H9 (cell line): ENCODE results near the gene GALNT2. TPM values are rescaled to one million over a fixed set of nuclear protein-coding genes. Genes with fewer than 3 reads are reported as not detected.

ENCODE experiments used
- DNase-seq: peaks from one replicate; pipeline ENCODE4 v3.0.0-alpha.2; 2017
- H2AFZ ChIP-seq: one replicate; pipeline ENCODE4 v1.6.1; 2013; ENCODE audit warnings: mild to moderate bottlenecking, low read length, control low read depth, moderate library complexity
- H2AK5ac ChIP-seq: 2 replicates; pipeline ENCODE4 v1.6.1; 2013; ENCODE audit warnings: low read length, control low read depth, mixed read lengths; ENCODE audit not compliant: insufficient read length
- H2BK120ac ChIP-seq: one replicate; pipeline ENCODE4 v1.6.1; 2013; ENCODE audit warnings: low read depth, mild to moderate bottlenecking, low read length, control low read depth, inconsistent platforms; ENCODE audit not compliant: poor library complexity, severe bottlenecking
- H2BK12ac ChIP-seq: 2 replicates; pipeline ENCODE4 v1.6.1; 2013; ENCODE audit warnings: low read length, control low read depth, mixed read lengths, low read depth; ENCODE audit not compliant: insufficient read length
- H2BK15ac ChIP-seq: 2 replicates; pipeline ENCODE4 v1.6.1; 2013; ENCODE audit warnings: low read depth, low read length, control low read depth
- H2BK20ac ChIP-seq: one replicate; pipeline ENCODE4 v1.6.1; 2013; ENCODE audit warnings: low read depth, mild to moderate bottlenecking, low read length, control low read depth, inconsistent platforms; ENCODE audit not compliant: poor library complexity, severe bottlenecking
- H2BK5ac ChIP-seq: 2 replicates; pipeline ENCODE4 v1.6.1; 2013; ENCODE audit warnings: low read length, control low read depth, mixed read lengths; ENCODE audit not compliant: insufficient read length
- H3K14ac ChIP-seq: 2 replicates; pipeline ENCODE4 v1.6.1; 2013; ENCODE audit warnings: low read length, control low read depth; ENCODE audit not compliant: insufficient read depth
- H3K18ac ChIP-seq: 2 replicates; pipeline ENCODE4 v1.6.1; 2013; ENCODE audit warnings: low read depth, mild to moderate bottlenecking, mixed read lengths, low read length, control low read depth; ENCODE audit not compliant: insufficient read length
- H3K23ac ChIP-seq: 2 replicates; pipeline ENCODE4 v1.6.1; 2013; ENCODE audit warnings: low read length, control low read depth, mixed read lengths, low read depth; ENCODE audit not compliant: insufficient read length
- H3K23me2 ChIP-seq: 2 replicates; pipeline ENCODE4 v1.6.1; 2013; ENCODE audit warnings: low read depth, mild to moderate bottlenecking, mixed read lengths, low read length, control low read depth; ENCODE audit not compliant: insufficient read length, poor library complexity, severe bottlenecking
- H3K27ac ChIP-seq: 2 replicates; pipeline ENCODE4 v1.5.1; 2013; ENCODE audit warnings: low read length, control low read depth, mixed read lengths, low read depth; ENCODE audit not compliant: insufficient read length
- H3K27me3 ChIP-seq: 2 replicates; pipeline ENCODE4 v1.6.1; 2013; ENCODE audit warnings: low read length, control low read depth, inconsistent platforms; ENCODE audit not compliant: insufficient read depth
- H3K4ac ChIP-seq: 2 replicates; pipeline ENCODE4 v1.6.1; 2013; ENCODE audit warnings: low read depth, mild to moderate bottlenecking, control low read depth, inconsistent platforms, low read length, moderate library complexity
- H3K4me1 ChIP-seq: 2 replicates; pipeline ENCODE4 v1.6.1; 2013; ENCODE audit warnings: low read length, control low read depth, inconsistent platforms; ENCODE audit not compliant: insufficient read depth
- H3K4me2 ChIP-seq: 2 replicates; pipeline ENCODE4 v1.6.1; 2013; ENCODE audit warnings: low read length, control low read depth, mixed read lengths; ENCODE audit not compliant: insufficient read length, insufficient read depth
- H3K56ac ChIP-seq: 2 replicates; pipeline ENCODE4 v1.6.1; 2013; ENCODE audit warnings: low read depth, mild to moderate bottlenecking, mixed read lengths, low read length, control low read depth; ENCODE audit not compliant: insufficient read length
- H3K79me1 ChIP-seq: 2 replicates; pipeline ENCODE4 v1.6.1; 2013; ENCODE audit warnings: low read depth, mild to moderate bottlenecking, moderate library complexity, low read length, control low read depth, inconsistent platforms; ENCODE audit not compliant: insufficient read depth, poor library complexity, severe bottlenecking
- H3K79me2 ChIP-seq: 2 replicates; pipeline ENCODE4 v1.6.1; 2013; ENCODE audit warnings: low read length, control low read depth, inconsistent platforms; ENCODE audit not compliant: insufficient read depth
- H3K9ac ChIP-seq: 2 replicates; pipeline ENCODE4 v1.6.1; 2013; ENCODE audit warnings: low read length, control low read depth, mixed read lengths; ENCODE audit not compliant: insufficient read length; ENCODE audit errors: extremely low read depth
- H3K9me3 ChIP-seq: one replicate; pipeline ENCODE4 v1.6.1; 2013; ENCODE audit warnings: low read depth, low read length, inconsistent platforms; ENCODE audit not compliant: control insufficient read depth
- H3T11ph ChIP-seq: one replicate; pipeline ENCODE4 v1.6.1; 2013; ENCODE audit warnings: mild to moderate bottlenecking, low read length, control low read depth, inconsistent platforms
- H4K20me1 ChIP-seq: one replicate; pipeline ENCODE4 v1.6.1; 2013; ENCODE audit not compliant: control insufficient read depth, insufficient read length, insufficient read depth
- H4K5ac ChIP-seq: 2 replicates; pipeline ENCODE4 v1.6.1; 2013; ENCODE audit warnings: low read depth, mild to moderate bottlenecking, mixed read lengths, low read length, control low read depth; ENCODE audit not compliant: insufficient read length
- H4K8ac ChIP-seq: replicated peaks from 2 replicates; pipeline ENCODE4 v1.6.1; 2013; ENCODE audit warnings: low read length, control low read depth, mixed read lengths, low read depth; ENCODE audit not compliant: insufficient read length
- H4K91ac ChIP-seq: 2 replicates; pipeline ENCODE4 v1.6.1; 2013; ENCODE audit warnings: low read depth, mild to moderate bottlenecking, moderate library complexity, mixed read lengths, low read length, control low read depth; ENCODE audit not compliant: insufficient read length
- H3K27ac Mint-ChIP-seq, 3 experiments: 2 replicates in 2 of 3; 3 replicates in 1 of 3; pipeline ENCODE4 v1.8.0; 2020 to 2021; ENCODE audit warnings: mixed read lengths in 3 of 3, mild to moderate bottlenecking in 1 of 3, moderate library complexity in 1 of 3
- H3K27me3 Mint-ChIP-seq: 2 replicates; pipeline ENCODE4 v1.8.0; 2021; ENCODE audit warnings: low read depth, mild to moderate bottlenecking, moderate library complexity, mixed read lengths
- H3K36me3 Mint-ChIP-seq, 3 experiments: 2 replicates in 2 of 3; 3 replicates in 1 of 3; pipeline ENCODE4 v1.8.0; 2020 to 2021; ENCODE audit warnings: low read depth in 3 of 3, mixed read lengths in 3 of 3; ENCODE audit not compliant: insufficient read depth in 1 of 3
- H3K4me1 Mint-ChIP-seq, 2 experiments: 2 replicates each; pipeline ENCODE4 v1.8.0; 2020; ENCODE audit warnings: mixed read lengths in 2 of 2
- H3K4me3 Mint-ChIP-seq, 2 experiments: 2 replicates in 1 of 2; 3 replicates in 1 of 2; pipeline ENCODE4 v1.8.0; 2020 to 2021; ENCODE audit warnings: mild to moderate bottlenecking in 2 of 2, mixed read lengths in 2 of 2, moderate library complexity in 1 of 2
- H3K9me3 Mint-ChIP-seq, 2 experiments: 2 replicates in 1 of 2; 3 replicates in 1 of 2; pipeline ENCODE4 v1.8.0; 2020; ENCODE audit warnings: mild to moderate bottlenecking in 2 of 2, mixed read lengths in 2 of 2, moderate library complexity in 1 of 2
- CTCF ChIP-seq: fragments of 200-600 bp; sonication (generic); conservative IDR thresholded peaks from 3 replicates; pipeline ENCODE4 v1.8.0; 2021; ENCODE audit warnings: antibody characterized with exemption, mild to moderate bottlenecking
- WGBS: extraction: QIAGEN DNeasy Blood & Tissue Kit; methylation state at CpG from one replicate; pipeline ENCODE4 v1.1.7; 2013; ENCODE audit warnings: missing lambda C conversion rate, low lambda C conversion rate, mixed read lengths; ENCODE audit not compliant: insufficient read length; ENCODE audit errors: extremely low coverage; 5-methylcytosine and 5-hydroxymethylcytosine counted together
- total RNA-seq: library from RNA; stranded (reverse); gene quantifications from 2 replicates; pipeline ENCODE4 v1.2.1, GENCODE V29; 2021

Gene GALNT2
- total RNA-seq, 1 experiment from 2014 or later = 57.6 TPM

- no peak overlapping the region for H4K5ac ChIP-seq
- H2AK5ac ChIP-seq = no peak overlapping the region
- Mint-ChIP-seq H3K36me3 (peaks cover 0 to 17% (median 0%) of the 10 kb centered on the region in 3 experiments; a peak in 3 of 7 replicates), H3K27ac (no peak overlapping the region), H3K27me3 (peaks cover 3% of the 10 kb centered on the region), H3K9me3 (peaks cover 16 to 18% of the 10 kb centered on the region in 2 experiments), H3K4me1 (peaks cover 3 to 11% of the 10 kb centered on the region in 2 experiments), H3K4me3 (no peak overlapping the region)
- DNase-seq = no peak
- H3T11ph ChIP-seq = no peak overlapping the region
- H3K4ac ChIP-seq = no peak overlapping the region
- H3K27ac ChIP-seq = no peak overlapping the region
- peaks cover 4% of the 10 kb centered on the region for H3K23me2 ChIP-seq
- H4K8ac ChIP-seq = no peak overlapping the region
- no peak overlapping the region for H2BK20ac ChIP-seq
- H3K79me1 ChIP-seq = no peaks in the 10 kb centered on the region
- no peaks in the 10 kb centered on the region for H3K9me3 ChIP-seq
- no peak for TF ChIP-seq CTCF
- no peak overlapping the region for H4K91ac ChIP-seq
- no peak overlapping the region for H2AFZ ChIP-seq
- H4K20me1 ChIP-seq = no peaks in the 10 kb centered on the region
- no peak overlapping the region for H2BK5ac ChIP-seq
- no peaks in the 10 kb centered on the region for H3K79me2 ChIP-seq
- no peak overlapping the region for H2BK15ac ChIP-seq
- no peak overlapping the region for H2BK120ac ChIP-seq
- H3K18ac ChIP-seq = no peak overlapping the region
- no peak overlapping the region for H3K56ac ChIP-seq
- no CpG with 5 or more reads among the region's 4 CpGs for WGBS
- no peaks in the 10 kb centered on the region for H3K4me1 ChIP-seq
- no peak overlapping the region for H3K9ac ChIP-seq
- no peak overlapping the region for H3K23ac ChIP-seq
- no peak overlapping the region for H3K4me2 ChIP-seq
- H3K14ac ChIP-seq = no peak overlapping the region
- no peak overlapping the region for H2BK12ac ChIP-seq
- H3K27me3 ChIP-seq = no peaks in the 10 kb centered on the region
Observed at GRCh38 chr1:230062521-230062920, 4.5 kb upstream of the GALNT2 start.
